Endodermal cell (in vitro differentiated cells): ENCODE data around the gene ADGB. TPM values are rescaled to one million over a fixed set of nuclear protein-coding genes. Genes with fewer than 3 reads are reported as not detected.

Experiments
- DNase-seq: peaks from one replicate; pipeline ENCODE4 v3.0.0-alpha.2; 2017
- H3K27ac ChIP-seq: 2 replicates; pipeline ENCODE4 v1.5.1; 2013; ENCODE audit warnings: mild to moderate bottlenecking, low read depth, low read length, moderate library complexity
- H3K27me3 ChIP-seq: 2 replicates; pipeline ENCODE4 v1.6.1; 2013; ENCODE audit warnings: mild to moderate bottlenecking, low read length, moderate library complexity; ENCODE audit not compliant: insufficient read depth, control insufficient read depth, poor library complexity, severe bottlenecking
- H3K36me3 ChIP-seq: 2 replicates; pipeline ENCODE4 v1.7.0; 2013; ENCODE audit warnings: mild to moderate bottlenecking, low read length, moderate library complexity; ENCODE audit not compliant: control insufficient read depth, insufficient read depth
- H3K4me1 ChIP-seq: one replicate; pipeline ENCODE4 v1.7.0; 2013; ENCODE audit warnings: low read length; ENCODE audit not compliant: control insufficient read depth, insufficient read depth
- H3K4me3 ChIP-seq: 2 replicates; pipeline ENCODE4 v1.5.1; 2013; ENCODE audit warnings: mild to moderate bottlenecking, low read length, moderate library complexity
- H3K9ac ChIP-seq: 2 replicates; pipeline ENCODE4 v1.6.1; 2013; ENCODE audit warnings: mild to moderate bottlenecking, low read length, moderate library complexity; ENCODE audit not compliant: poor library complexity, severe bottlenecking; ENCODE audit errors: extremely low read depth
- H3K9me3 ChIP-seq: 2 replicates; pipeline ENCODE4 v1.6.1; 2013; ENCODE audit warnings: mild to moderate bottlenecking, low read length, moderate library complexity; ENCODE audit not compliant: control insufficient read depth
- H3K27ac Mint-ChIP-seq: 2 replicates; pipeline ENCODE4 v1.8.0; 2020; ENCODE audit warnings: mixed read lengths
- H3K27me3 Mint-ChIP-seq: 2 replicates; pipeline ENCODE4 v1.8.0; 2021; ENCODE audit warnings: mild to moderate bottlenecking, mixed read lengths; ENCODE audit not compliant: insufficient read depth
- H3K36me3 Mint-ChIP-seq: 2 replicates; pipeline ENCODE4 v1.8.0; 2020; ENCODE audit warnings: low read depth, mixed read lengths
- H3K4me1 Mint-ChIP-seq: 2 replicates; pipeline ENCODE4 v1.8.0; 2020; ENCODE audit warnings: mixed read lengths
- H3K4me3 Mint-ChIP-seq: 2 replicates; pipeline ENCODE4 v1.8.0; 2020; ENCODE audit warnings: mild to moderate bottlenecking, moderate library complexity, mixed read lengths
- H3K9me3 Mint-ChIP-seq: 2 replicates; pipeline ENCODE4 v1.8.0; 2020; ENCODE audit warnings: mild to moderate bottlenecking, mixed read lengths
- CTCF ChIP-seq: fragments of 200-600 bp; sonication (generic); conservative IDR thresholded peaks from 2 replicates; pipeline ENCODE4 v1.5.0; 2021; ENCODE audit warnings: antibody characterized with exemption, mild to moderate bottlenecking
- WGBS, 2 experiments: methylation state at CpG; one replicate each; pipeline versions ENCODE4 v1.1.5 to v1.1.7; 2013; ENCODE audit warnings: missing lambda C conversion rate in 2 of 2, mixed read lengths in 1 of 2; ENCODE audit not compliant: insufficient coverage in 1 of 2, insufficient read length in 1 of 2; 5-methylcytosine and 5-hydroxymethylcytosine counted together
- total RNA-seq, 2 donors: library from RNA; stranded (reverse); fragmentation: NEBNext Ultra II Directional in 1 of 2; extraction: Animal tissue kit (Norgen Biotek cat#: 25700) in 1 of 2; gene quantifications; 2 replicates in 1 of 2; 3 replicates in 1 of 2; pipeline ENCODE4 v1.2.1, GENCODE V29; 2021

Gene ADGB
- total RNA-seq, 2 donors from 2014 or later, result 0.37 to 1.3 TPM

GRCh38 chr6:146833157-146833556, 234.4 kb downstream of the ADGB start:
- H3K4me3 Mint-ChIP-seq, result no peak overlapping the region
- no peak for DNase-seq
- Histone ChIP-seq H3K9ac (no peak overlapping the region), H3K9me3 (peaks cover 48% of the 10 kb centered on the region), H3K27ac (no peak overlapping the region), H3K4me1 (peaks cover 5% of the 10 kb centered on the region), H3K4me3 (no peak overlapping the region), H3K27me3 (no peaks in the 10 kb centered on the region), H3K36me3 (no peaks in the 10 kb centered on the region)
- 93 to 94% methylated on average over 2 to 3 of the region's 3 CpGs for WGBS, 2 experiments
- H3K36me3 Mint-ChIP-seq, result peaks cover 22% of the 10 kb centered on the region
- H3K27ac Mint-ChIP-seq, result no peak overlapping the region
- H3K27me3 Mint-ChIP-seq, result no peaks in the 10 kb centered on the region
- no peak for TF ChIP-seq CTCF
- H3K4me1 Mint-ChIP-seq, result peaks cover 11% of the 10 kb centered on the region
- peaks cover 49% of the 10 kb centered on the region for H3K9me3 Mint-ChIP-seq

- H3K36me3 Mint-ChIP-seq, result peaks cover 6% of the 10 kb centered on the region
These were observed 241.4 kb downstream of the ADGB start for GRCh38 chr6:146840216-146840615.

GRCh38 chr6:146840641-146841040, 241.9 kb downstream of the ADGB start:
- Histone ChIP-seq H3K36me3 (no peaks in the 10 kb centered on the region), H3K9me3 (peaks cover 26% of the 10 kb centered on the region), H3K4me3 (no peak overlapping the region), H3K27ac (no peak overlapping the region), H3K27me3 (no peaks in the 10 kb centered on the region), H3K9ac (no peak overlapping the region), H3K4me1 (peaks cover 4% of the 10 kb centered on the region)
- no peak for TF ChIP-seq CTCF
- Mint-ChIP-seq H3K4me1 (peaks cover 14% of the 10 kb centered on the region), H3K27ac (peak overlapping the region; percentile 8), H3K9me3 (peaks cover 14% of the 10 kb centered on the region), H3K27me3 (no peaks in the 10 kb centered on the region), H3K4me3 (no peak overlapping the region), H3K36me3 (peaks cover 6% of the 10 kb centered on the region)
- WGBS, 2 experiments, result 93 to 100% methylated on average over 1 to 3 of the region's 3 CpGs
- DNase-seq, result no peak

More at GRCh38 chr6:146840216-146840615, 241.4 kb downstream of the ADGB start:
- Histone ChIP-seq H3K36me3 (no peaks in the 10 kb centered on the region), H3K27ac (no peak overlapping the region), H3K4me3 (no peak overlapping the region), H3K27me3 (no peaks in the 10 kb centered on the region), H3K9ac (no peak overlapping the region), H3K9me3 (peaks cover 25% of the 10 kb centered on the region), H3K4me1 (peaks cover 4% of the 10 kb centered on the region)
- WGBS, 2 experiments, result 88% methylated on average over 1 of the region's 1 CpG; no CpG with 5 or more reads in 1 of the 2 experiments
- TF ChIP-seq CTCF, result no peak
- H3K27me3 Mint-ChIP-seq, result no peaks in the 10 kb centered on the region
- peak overlapping the region; percentile 37 for H3K27ac Mint-ChIP-seq
- H3K4me1 Mint-ChIP-seq, result peaks cover 14% of the 10 kb centered on the region
- no peak for DNase-seq
- peaks cover 11% of the 10 kb centered on the region for H3K9me3 Mint-ChIP-seq
- no peak overlapping the region for H3K4me3 Mint-ChIP-seq
